ENCODE measurements around the gene PTX4.

- no peak for TF ChIP-seq CEBPB (IDR thresholded peaks at IDR 0.05)
- TF ChIP-seq TEAD4 (IDR thresholded peaks at IDR 0.05) = no peak
- no peak for TF ChIP-seq RAD21 (IDR thresholded peaks at IDR 0.05; ENCODE audit: low read depth)
- TF ChIP-seq TAF1 (IDR thresholded peaks at IDR 0.05; ENCODE audit: low read depth) = no peak
- TF ChIP-seq EP300 (IDR thresholded peaks at IDR 0.05; ENCODE audit: borderline replicate concordance) = no peak
- TF ChIP-seq MAX (IDR thresholded peaks at IDR 0.05) = no peak
- TF ChIP-seq NFIC (IDR thresholded peaks at IDR 0.05) = no peak
- no peak for TF ChIP-seq EGR1 (IDR thresholded peaks at IDR 0.05)
- TF ChIP-seq YY1 (IDR thresholded peaks at IDR 0.05; ENCODE audit: low read depth) = no peak
- no peak for TF ChIP-seq FOXM1 (IDR thresholded peaks at IDR 0.05; ENCODE audit: borderline replicate concordance, low read depth)
- no peak for TF ChIP-seq CREB1 (IDR thresholded peaks at IDR 0.05; ENCODE audit: low read depth)
Observed at GRCh38 chr16:1445518-1446203, 43.1 kb downstream of the PTX4 start.
